ENCODE measurements around the gene KSR1.

DNA sequence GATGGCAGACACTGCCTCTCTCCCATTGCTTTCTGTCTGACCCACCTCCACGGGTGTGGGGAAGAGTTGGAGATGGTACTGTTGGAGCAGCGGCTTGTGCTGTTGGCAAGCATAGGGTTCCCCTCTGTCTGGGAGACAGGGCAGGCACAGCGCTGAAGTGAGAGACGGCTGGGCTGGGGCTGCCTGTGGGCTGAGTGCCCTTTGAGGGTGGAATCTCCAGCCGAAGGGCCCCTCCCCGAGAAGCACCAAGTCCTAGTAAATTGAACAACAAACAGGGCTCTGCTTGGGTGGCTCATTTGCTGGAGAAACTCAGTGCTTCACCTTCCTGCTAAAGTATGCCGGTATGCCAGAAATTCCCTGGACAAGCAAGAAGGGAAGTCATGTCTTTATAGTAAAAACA is 79.7 kb downstream of the KSR1 start:
- no peak for TF ChIP-seq POLR2A (IDR thresholded peaks at IDR 0.05)
- TF ChIP-seq, protein P1, sequence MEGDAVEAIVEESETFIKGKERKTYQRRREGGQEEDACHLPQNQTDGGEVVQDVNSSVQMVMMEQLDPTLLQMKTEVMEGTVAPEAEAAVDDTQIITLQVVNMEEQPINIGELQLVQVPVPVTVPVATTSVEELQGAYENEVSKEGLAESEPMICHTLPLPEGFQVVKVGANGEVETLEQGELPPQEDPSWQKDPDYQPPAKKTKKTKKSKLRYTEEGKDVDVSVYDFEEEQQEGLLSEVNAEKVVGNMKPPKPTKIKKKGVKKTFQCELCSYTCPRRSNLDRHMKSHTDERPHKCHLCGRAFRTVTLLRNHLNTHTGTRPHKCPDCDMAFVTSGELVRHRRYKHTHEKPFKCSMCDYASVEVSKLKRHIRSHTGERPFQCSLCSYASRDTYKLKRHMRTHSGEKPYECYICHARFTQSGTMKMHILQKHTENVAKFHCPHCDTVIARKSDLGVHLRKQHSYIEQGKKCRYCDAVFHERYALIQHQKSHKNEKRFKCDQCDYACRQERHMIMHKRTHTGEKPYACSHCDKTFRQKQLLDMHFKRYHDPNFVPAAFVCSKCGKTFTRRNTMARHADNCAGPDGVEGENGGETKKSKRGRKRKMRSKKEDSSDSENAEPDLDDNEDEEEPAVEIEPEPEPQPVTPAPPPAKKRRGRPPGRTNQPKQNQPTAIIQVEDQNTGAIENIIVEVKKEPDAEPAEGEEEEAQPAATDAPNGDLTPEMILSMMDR (IDR thresholded peaks at IDR 0.05 in 4 of 5, conservative IDR thresholded peaks at IDR 0.05 in 1 of 5): no peak

Data from gastrocnemius medialis (tissue), 4 donors.